Adrenal gland (tissue), 12 donors: ENCODE measurements around the gene CABCOCO1. TPM values are rescaled to one million over a fixed set of nuclear protein-coding genes. Genes with fewer than 3 reads are reported as not detected.
"Not testable (repeated sequence)": the region's sequence is repeated elsewhere in the genome, so short reads cannot be mapped to it uniquely, and the experiment has no call there.

Experiments
- DNase-seq, 7 donors: peaks; one replicate each; pipeline ENCODE4 v3.0.0-alpha.2; 2019 to 2020
- H3K27ac ChIP-seq, 5 donors: fragments of 200-600 bp; sonication (generic) in 4 of 5; 1 replicate in 3 of 5; 2 replicates in 2 of 5; pipeline versions ENCODE4 v1.5.1 to v1.8.0; 2016 to 2020; ENCODE audit warnings: mild to moderate bottlenecking in 1 of 5
- H3K27me3 ChIP-seq: fragments of 200-600 bp; 2 replicates; pipeline ENCODE4 v1.8.0; 2021
- H3K36me3 ChIP-seq, 2 donors: fragments of 200-600 bp; replicated peaks in 1 of 2; 1 replicate in 1 of 2; 2 replicates in 1 of 2; pipeline versions ENCODE4 v1.5.1 to v1.8.0; 2018 to 2022
- H3K4me1 ChIP-seq, 2 donors: fragments of 200-600 bp; replicated peaks in 1 of 2; 1 replicate in 1 of 2; 2 replicates in 1 of 2; pipeline versions ENCODE4 v1.5.1 to v1.8.0; 2018 to 2021
- H3K4me3 ChIP-seq, 4 donors: fragments of 200-600 bp; sonication (generic) in 3 of 4; one replicate each; pipeline ENCODE4 v1.5.1; 2016 to 2018
- H3K9me3 ChIP-seq, 3 donors: fragments of 200-600 bp; sonication (generic) in 1 of 3; replicated peaks in 1 of 3; 1 replicate in 2 of 3; 2 replicates in 1 of 3; pipeline versions ENCODE4 v1.5.1 to v1.8.0; 2016 to 2021
- CTCF ChIP-seq, 6 experiments: fragments of 450-650 bp in 4 of 6; fragments of 200-600 bp in 2 of 6; sonication (generic) in 1 of 6; IDR thresholded peaks; 1 replicate in 5 of 6; 2 replicates in 1 of 6; pipeline versions ENCODE4 v1.5.1 to v1.8.0; 2016 to 2021; ENCODE audit warnings: antibody characterized with exemption in 6 of 6, mild to moderate bottlenecking in 2 of 6, moderate library complexity in 1 of 6
- POLR2A ChIP-seq, 2 donors: fragments of 450-650 bp; IDR thresholded peaks; one replicate each; pipeline ENCODE4 v1.6.1; 2017; ENCODE audit warnings: antibody characterized with exemption in 2 of 2, mild to moderate bottlenecking in 2 of 2, moderate library complexity in 1 of 2
- WGBS, 4 donors: extraction: QIAGEN DNeasy Blood & Tissue Kit in 2 of 4; methylation state at CpG; one replicate each; pipeline versions ENCODE4 v1.1.5 to v1.1.7; 2013 to 2017; 5-methylcytosine and 5-hydroxymethylcytosine counted together
- intact Hi-C, 2 donors: fragments of 100-400 bp; cut with DNase I; formaldehyde crosslinking; loops; one replicate each; pipeline versions ENCODE4 v1.14.1 to v1.15.0; 2022 to 2023
- polyA plus RNA-seq, 3 donors: library from polyadenylated mRNA; stranded (reverse); fragments of 200-250 nt in 2 of 3; fragments of 350-450 nt in 1 of 3; fragmentation: Illumina TruSeq in 1 of 3; extraction: RNeasy Lipid Tissue Mini Kit (QIAGEN cat#74804) in 1 of 3; gene quantifications; one replicate each; pipeline ENCODE4 v1.2.3, GENCODE V29; 2013 to 2014
- total RNA-seq, 9 donors: library from RNA; depleted of rRNA in 4 of 9; stranded (reverse); fragments of >200 nt in 4 of 9; fragments of 120-200 nt in 1 of 9; fragmentation: NEBNext Ultra II Directional in 1 of 9; extraction: Animal tissue kit (Norgen Biotek cat#: 25700) in 1 of 9; gene quantifications; one replicate each; pipeline versions ENCODE4 v1.1.0 to v1.2.4, GENCODE V29; 2013 to 2023
- donor health status: healthy with polysubstance abuse.
- donor health status: Bipolar disorder and iron deficiency.
- donor health status: DM: yes; HTN: yes; CAD: no.
- donor health status: DM: no; HTN: no; CAD: no.
- donor health status: DM: no; HTN: no; CAD: no.
- donor health status: DM: yes; HTN: yes; CAD: no.

CABCOCO1 gene
- total and polyA plus RNA-seq, 12 donors = 0.36 to 2.9 (median 1.4) TPM; not detected in 6

- intact Hi-C loops = no loop called here
- Histone ChIP-seq H3K27me3 (no peaks in the 10 kb centered on the region), H3K36me3 (no peaks in the 10 kb centered on the region), H3K4me1 (no peaks in the 10 kb centered on the region), H3K4me3 (no peak overlapping the region), H3K9me3 (no peaks in the 10 kb centered on the region), H3K27ac (no peak overlapping the region)
- 77 to 87% (median 82%) methylated on average over 4 of the region's 4 CpGs for WGBS, 4 donors
- no peak for DNase-seq
- TF ChIP-seq POLR2A (IDR thresholded peaks at IDR 0.05) = no peak
- no peak for TF ChIP-seq CTCF (IDR thresholded peaks at IDR 0.05)
Measured at GRCh38 chr10:61732629-61733278, 70.0 kb downstream of the CABCOCO1 start.

GRCh38 chr10:61733358-61733940, 70.7 kb downstream of the CABCOCO1 start:
- H3K27me3 ChIP-seq = no peaks in the 10 kb centered on the region
- no peaks in the 10 kb centered on the region for H3K4me1 ChIP-seq
- 74 to 85% (median 80%) methylated on average over 1 of the region's 1 CpG for WGBS, 4 donors
- peak in 5 of 7 donors; percentile 25 to 51 (median 30) for DNase-seq
- TF ChIP-seq POLR2A (IDR thresholded peaks at IDR 0.05) (no peak), CTCF (IDR thresholded peaks at IDR 0.05) (peak; percentile 47 to 66 (median 58))
- H3K4me3 ChIP-seq = no peak overlapping the region
- no peaks in the 10 kb centered on the region for H3K9me3 ChIP-seq
- no peak overlapping the region for H3K27ac ChIP-seq
- no peaks in the 10 kb centered on the region for H3K36me3 ChIP-seq
- intact Hi-C loops = no loop called here

GRCh38 chr10:61735882-61736281, 73.2 kb downstream of the CABCOCO1 start:
- intact Hi-C loops = no loop called here
- Histone ChIP-seq H3K36me3 (no peaks in the 10 kb centered on the region), H3K4me1 (no peaks in the 10 kb centered on the region), H3K27me3 (no peaks in the 10 kb centered on the region), H3K27ac (no peak overlapping the region), H3K9me3 (no peaks in the 10 kb centered on the region), H3K4me3 (no peak overlapping the region)
- no peak for DNase-seq
- TF ChIP-seq POLR2A (IDR thresholded peaks at IDR 0.05) = no peak
- TF ChIP-seq CTCF (IDR thresholded peaks at IDR 0.05) = no peak
- 91 to 99% (median 95%) methylated on average over 3 of the region's 3 CpGs for WGBS, 4 donors

- H3K4me1 ChIP-seq, H3K27me3 ChIP-seq, H3K27ac ChIP-seq, H3K9me3 ChIP-seq, H3K4me3 ChIP-seq, H3K36me3 ChIP-seq, DNase-seq, intact Hi-C loops: not testable (repeated sequence)
- 84 to 94% (median 89%) methylated on average over 6 of the region's 6 CpGs for WGBS, 4 donors
Measured at GRCh38 chr10:61737455-61737854, 74.7 kb downstream of the CABCOCO1 start.

- Histone ChIP-seq H3K36me3 (no peaks in the 10 kb centered on the region), H3K9me3 (no peaks in the 10 kb centered on the region), H3K4me1 (no peaks in the 10 kb centered on the region), H3K27ac (no peak overlapping the region), H3K27me3 (no peaks in the 10 kb centered on the region), H3K4me3 (no peak overlapping the region)
- TF ChIP-seq CTCF (IDR thresholded peaks at IDR 0.05) = no peak
- TF ChIP-seq POLR2A (IDR thresholded peaks at IDR 0.05) = no peak
- intact Hi-C loops = no loop called here
- no peak for DNase-seq
- 92 to 97% (median 97%) methylated on average over 1 of the region's 1 CpG for WGBS, 4 donors
Measured at GRCh38 chr10:61742812-61743211, 80.1 kb downstream of the CABCOCO1 start.
